Ishikawa (cell line): ENCODE results near the gene ARMC9.

Experiments used
- CEBPB ChIP-seq: IDR thresholded peaks from 2 replicates; pipeline ENCODE4 v1.6.1; 2012
- CREB1 ChIP-seq: IDR thresholded peaks from 2 replicates; pipeline ENCODE4 v1.6.1; 2012; ENCODE audit warnings: low read depth
- EGR1 ChIP-seq: IDR thresholded peaks from 2 replicates; pipeline ENCODE4 v1.6.1; 2012
- EP300 ChIP-seq: IDR thresholded peaks from 2 replicates; pipeline ENCODE4 v1.6.1; 2012; ENCODE audit warnings: borderline replicate concordance
- FOXM1 ChIP-seq: IDR thresholded peaks from 2 replicates; pipeline ENCODE4 v1.6.1; 2012; ENCODE audit warnings: low read depth, borderline replicate concordance
- NFIC ChIP-seq: IDR thresholded peaks from 2 replicates; pipeline ENCODE4 v1.6.1; 2012
- RAD21 ChIP-seq: IDR thresholded peaks from 2 replicates; pipeline ENCODE4 v1.6.1; 2012; ENCODE audit warnings: low read depth
- TAF1 ChIP-seq: IDR thresholded peaks from 2 replicates; pipeline ENCODE4 v1.6.1; 2012; ENCODE audit warnings: low read depth, mild to moderate bottlenecking
- TCF12 ChIP-seq: IDR thresholded peaks from 2 replicates; pipeline ENCODE4 v1.6.1; 2012; ENCODE audit warnings: low read depth
- TEAD4 ChIP-seq: IDR thresholded peaks from 2 replicates; pipeline ENCODE4 v1.6.1; 2012
- YY1 ChIP-seq: IDR thresholded peaks from 2 replicates; pipeline ENCODE4 v1.6.1; 2012; ENCODE audit warnings: low read depth
- ZBTB7A ChIP-seq: IDR thresholded peaks from 2 replicates; pipeline ENCODE4 v1.6.1; 2012; ENCODE audit warnings: low read depth
- TF ChIP-seq, protein P1 (sequence below): IDR thresholded peaks from 2 replicates; pipeline ENCODE4 v1.6.1; 2012
- TF ChIP-seq, protein P2 (sequence below): IDR thresholded peaks from 2 replicates; pipeline ENCODE4 v1.6.1; 2012
- TF ChIP-seq, protein P3 (sequence below): IDR thresholded peaks from 2 replicates; pipeline ENCODE4 v1.6.1; 2012; ENCODE audit warnings: low read depth, mild to moderate bottlenecking

ARMC9 gene

DNA sequence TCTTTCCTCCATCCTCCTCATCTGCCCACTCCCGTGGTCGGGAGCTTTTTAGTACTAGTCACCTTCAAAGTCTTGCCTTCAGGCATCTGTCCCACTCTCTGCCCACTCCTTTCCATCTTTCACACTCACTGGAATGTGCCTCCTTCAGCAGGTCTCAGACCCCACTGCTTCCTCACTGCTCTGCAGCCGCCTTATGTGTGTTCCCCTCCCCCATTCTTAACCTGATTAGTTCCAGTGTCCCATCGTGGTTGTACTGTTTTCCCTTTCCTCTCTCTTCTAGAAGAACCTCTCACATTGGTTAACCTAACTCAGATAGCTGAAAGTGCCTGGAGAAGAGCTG is 3.0 kb downstream of the ARMC9 start:
- TF ChIP-seq CREB1 (no peak), NFIC (no peak), TEAD4 (no peak), RAD21 (no peak), EP300 (no peak), TAF1 (no peak), TCF12 (no peak), FOXM1 (no peak), ZBTB7A (no peak), YY1 (no peak), CEBPB (no peak), EGR1 (no peak)
- TF ChIP-seq, protein P1, sequence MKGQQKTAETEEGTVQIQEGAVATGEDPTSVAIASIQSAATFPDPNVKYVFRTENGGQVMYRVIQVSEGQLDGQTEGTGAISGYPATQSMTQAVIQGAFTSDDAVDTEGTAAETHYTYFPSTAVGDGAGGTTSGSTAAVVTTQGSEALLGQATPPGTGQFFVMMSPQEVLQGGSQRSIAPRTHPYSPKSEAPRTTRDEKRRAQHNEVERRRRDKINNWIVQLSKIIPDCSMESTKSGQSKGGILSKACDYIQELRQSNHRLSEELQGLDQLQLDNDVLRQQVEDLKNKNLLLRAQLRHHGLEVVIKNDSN = no peak
- TF ChIP-seq, protein P2, sequence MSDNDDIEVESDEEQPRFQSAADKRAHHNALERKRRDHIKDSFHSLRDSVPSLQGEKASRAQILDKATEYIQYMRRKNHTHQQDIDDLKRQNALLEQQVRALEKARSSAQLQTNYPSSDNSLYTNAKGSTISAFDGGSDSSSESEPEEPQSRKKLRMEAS = no peak
- TF ChIP-seq, protein P3, sequence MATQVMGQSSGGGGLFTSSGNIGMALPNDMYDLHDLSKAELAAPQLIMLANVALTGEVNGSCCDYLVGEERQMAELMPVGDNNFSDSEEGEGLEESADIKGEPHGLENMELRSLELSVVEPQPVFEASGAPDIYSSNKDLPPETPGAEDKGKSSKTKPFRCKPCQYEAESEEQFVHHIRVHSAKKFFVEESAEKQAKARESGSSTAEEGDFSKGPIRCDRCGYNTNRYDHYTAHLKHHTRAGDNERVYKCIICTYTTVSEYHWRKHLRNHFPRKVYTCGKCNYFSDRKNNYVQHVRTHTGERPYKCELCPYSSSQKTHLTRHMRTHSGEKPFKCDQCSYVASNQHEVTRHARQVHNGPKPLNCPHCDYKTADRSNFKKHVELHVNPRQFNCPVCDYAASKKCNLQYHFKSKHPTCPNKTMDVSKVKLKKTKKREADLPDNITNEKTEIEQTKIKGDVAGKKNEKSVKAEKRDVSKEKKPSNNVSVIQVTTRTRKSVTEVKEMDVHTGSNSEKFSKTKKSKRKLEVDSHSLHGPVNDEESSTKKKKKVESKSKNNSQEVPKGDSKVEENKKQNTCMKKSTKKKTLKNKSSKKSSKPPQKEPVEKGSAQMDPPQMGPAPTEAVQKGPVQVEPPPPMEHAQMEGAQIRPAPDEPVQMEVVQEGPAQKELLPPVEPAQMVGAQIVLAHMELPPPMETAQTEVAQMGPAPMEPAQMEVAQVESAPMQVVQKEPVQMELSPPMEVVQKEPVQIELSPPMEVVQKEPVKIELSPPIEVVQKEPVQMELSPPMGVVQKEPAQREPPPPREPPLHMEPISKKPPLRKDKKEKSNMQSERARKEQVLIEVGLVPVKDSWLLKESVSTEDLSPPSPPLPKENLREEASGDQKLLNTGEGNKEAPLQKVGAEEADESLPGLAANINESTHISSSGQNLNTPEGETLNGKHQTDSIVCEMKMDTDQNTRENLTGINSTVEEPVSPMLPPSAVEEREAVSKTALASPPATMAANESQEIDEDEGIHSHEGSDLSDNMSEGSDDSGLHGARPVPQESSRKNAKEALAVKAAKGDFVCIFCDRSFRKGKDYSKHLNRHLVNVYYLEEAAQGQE = no peak

DNA sequence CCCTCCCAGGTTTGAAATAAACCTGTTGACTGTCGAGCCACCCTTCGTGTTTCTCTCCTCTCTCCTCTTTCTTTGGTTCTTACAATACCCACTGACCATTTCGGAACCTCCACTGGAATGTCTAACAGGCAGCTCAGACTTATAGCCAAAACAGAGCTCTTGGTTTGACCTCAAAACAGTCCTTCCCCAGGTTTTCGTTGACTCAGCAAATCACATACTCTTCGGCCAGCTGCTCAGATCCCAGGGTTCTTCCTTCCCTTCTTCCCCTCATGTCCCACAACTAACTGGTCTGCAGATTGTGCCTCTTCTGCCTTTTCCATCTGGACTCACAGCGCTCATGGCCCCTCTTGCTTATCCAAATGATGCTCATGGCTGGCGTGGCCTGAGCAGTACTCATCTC is 4.7 kb downstream of the ARMC9 start:
- TF ChIP-seq CREB1 (no peak), RAD21 (no peak), TAF1 (no peak), ZBTB7A (no peak), FOXM1 (no peak), TCF12 (no peak), YY1 (no peak), CEBPB (no peak), EP300 (no peak)
- TF ChIP-seq, protein P2 = no peak
- TF ChIP-seq, protein P3 = no peak

DNA sequence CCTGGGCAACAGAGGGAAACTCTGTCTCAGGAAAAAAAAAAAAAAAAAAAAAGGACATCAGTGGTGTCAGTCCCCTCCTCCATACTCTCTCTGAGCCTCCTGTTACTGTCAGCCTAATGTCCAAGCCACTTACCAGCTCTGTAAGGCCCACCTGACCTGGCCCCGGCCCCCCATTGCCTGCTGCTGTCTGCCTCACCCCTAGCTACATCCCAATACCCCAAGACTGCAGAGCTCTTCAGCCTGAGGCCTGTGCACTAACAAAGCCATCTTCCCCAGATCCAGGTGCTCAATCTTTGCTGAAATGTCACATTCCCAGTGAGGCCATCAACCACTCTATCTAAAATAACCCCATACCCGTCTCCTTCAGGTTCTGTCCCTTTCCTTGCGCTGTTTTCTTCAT is 5.7 kb downstream of the ARMC9 start:
- TF ChIP-seq FOXM1 (no peak), EP300 (no peak), TEAD4 (no peak), TCF12 (no peak), CREB1 (no peak), RAD21 (no peak), TAF1 (no peak), YY1 (no peak), NFIC (no peak), EGR1 (no peak)
- TF ChIP-seq, protein P1 = no peak
- TF ChIP-seq, protein P3 = no peak

DNA sequence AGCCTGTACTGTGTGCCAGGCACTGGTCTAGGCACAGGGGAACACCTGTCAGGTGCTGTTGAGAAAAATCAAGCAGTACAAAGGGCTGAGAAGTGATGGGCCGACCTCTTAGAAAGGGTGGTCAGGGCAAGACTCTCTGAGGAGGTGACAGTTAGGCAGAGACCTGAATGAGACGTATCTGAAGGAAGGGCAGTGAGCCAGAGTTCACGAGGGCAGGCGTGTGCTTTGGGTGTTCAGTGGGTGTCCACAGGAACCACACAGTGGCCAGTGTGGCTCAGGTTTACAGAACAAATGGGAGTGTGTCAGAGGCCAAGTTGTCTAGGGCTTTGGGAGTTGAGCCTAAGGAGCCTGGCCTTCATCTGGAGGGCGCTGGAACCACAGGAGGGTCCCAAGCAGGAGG is 6.2 kb downstream of the ARMC9 start:
- TF ChIP-seq TCF12 = no peak
- no peak for TF ChIP-seq CEBPB
- no peak for TF ChIP-seq CREB1
- no peak for TF ChIP-seq TAF1

DNA sequence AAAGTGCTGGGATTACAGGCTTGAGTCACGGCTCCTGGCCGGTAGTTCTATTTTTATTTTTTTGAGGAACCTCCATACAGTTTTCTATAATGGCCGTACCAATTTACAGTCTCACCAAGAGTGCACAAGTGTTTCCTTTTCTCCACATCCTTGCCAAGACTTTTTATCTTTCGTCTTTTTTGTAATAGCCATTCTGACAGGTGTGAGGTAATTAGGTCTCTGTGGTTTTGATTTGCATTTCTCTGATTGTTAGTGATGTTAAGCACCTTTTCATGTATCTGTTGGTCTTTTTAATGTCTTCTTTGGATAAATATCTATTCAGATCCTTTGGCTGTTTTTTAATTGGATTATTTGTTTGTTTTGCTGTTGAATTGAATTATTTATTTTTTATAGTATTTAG is 9.3 kb downstream of the ARMC9 start:
- no peak for TF ChIP-seq NFIC
- no peak for TF ChIP-seq YY1
- no peak for TF ChIP-seq CREB1
- TF ChIP-seq CEBPB = no peak
- no peak for TF ChIP-seq FOXM1
- TF ChIP-seq, protein P1 = no peak
- TF ChIP-seq TAF1 = no peak
- TF ChIP-seq, protein P2 = no peak
- TF ChIP-seq TEAD4 = no peak
- TF ChIP-seq, protein P3 = no peak
- TF ChIP-seq EGR1 = no peak
- no peak for TF ChIP-seq RAD21
- TF ChIP-seq TCF12 = no peak
- TF ChIP-seq EP300 = no peak
